Coronary artery (tissue), 2 donors: ENCODE measurements around the gene GGA3.

Experiments
- DNase-seq: peaks from one replicate; pipeline ENCODE4 v3.0.0-alpha.2; 2017; ENCODE audit warnings: low spot score
- H3K27ac ChIP-seq, 2 donors: fragments of 200-600 bp; sonication (generic); one replicate each; pipeline ENCODE4 v1.5.1; 2016 to 2019
- H3K4me3 ChIP-seq: fragments of 200-600 bp; sonication (generic); 2 replicates; pipeline ENCODE4 v1.5.1; 2016; ENCODE audit warnings: mild to moderate bottlenecking, moderate library complexity
- CTCF ChIP-seq: fragments of 200-600 bp; sonication (generic); IDR thresholded peaks from one replicate; pipeline ENCODE4 v1.5.1; 2019; ENCODE audit warnings: antibody characterized with exemption

GGA3 gene

DNA sequence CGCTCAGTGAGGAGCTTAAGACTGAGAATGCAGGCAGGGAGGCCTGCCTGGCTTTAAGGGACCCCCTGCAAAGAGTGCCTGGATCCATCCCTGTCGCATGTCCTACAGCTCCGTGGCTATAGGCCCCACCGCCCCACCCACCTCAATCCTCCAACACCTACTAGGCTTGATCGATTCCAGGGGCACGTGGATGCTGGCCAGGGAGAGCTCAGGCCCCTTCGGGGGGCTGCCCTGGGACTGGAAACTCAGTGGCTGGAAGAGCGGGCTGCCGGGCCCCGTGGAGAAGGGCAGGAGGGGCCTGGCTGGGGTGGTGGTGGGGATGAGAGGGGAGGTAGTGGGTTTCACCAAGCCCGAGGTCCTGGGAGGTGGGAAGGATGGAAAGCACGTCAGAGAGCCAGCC lies 22.2 kb downstream of the GGA3 start:
- TF ChIP-seq CTCF, result no peak
- H3K27ac ChIP-seq, result peak overlapping the region in 1 of 2 donors; percentile 35
- no peak overlapping the region for H3K4me3 ChIP-seq
- DNase-seq, result no peak

DNA sequence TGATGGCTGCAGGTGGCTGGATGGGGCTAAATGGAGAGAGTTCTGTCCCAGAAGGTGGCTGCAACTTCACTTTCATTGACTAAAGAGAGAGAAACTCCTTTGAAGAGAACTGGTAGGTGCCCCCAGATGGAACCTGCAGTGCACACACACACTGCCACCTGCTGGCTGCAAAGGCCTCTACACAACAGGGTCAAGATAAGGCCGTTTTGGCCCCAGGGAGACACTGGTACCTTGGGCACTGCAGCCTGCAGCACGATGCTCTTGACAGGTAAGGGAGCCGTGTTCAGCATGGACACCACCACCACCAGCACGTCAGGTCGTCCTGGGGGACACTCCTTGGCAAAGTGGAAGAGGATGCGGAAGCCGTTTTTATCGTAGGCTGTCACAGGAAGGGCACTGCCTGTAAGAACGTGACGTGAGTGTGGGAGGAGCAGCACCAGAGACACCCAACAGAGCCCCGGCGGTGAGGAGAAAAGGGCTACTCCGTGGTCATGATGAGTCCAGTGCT lies 22.7 kb downstream of the GGA3 start:
- peak; percentile 68 for TF ChIP-seq CTCF
- Histone ChIP-seq H3K4me3 (no peak overlapping the region), H3K27ac (peak overlapping the region in 1 of 2 donors; percentile 35)
- DNase-seq, result no peak

DNA sequence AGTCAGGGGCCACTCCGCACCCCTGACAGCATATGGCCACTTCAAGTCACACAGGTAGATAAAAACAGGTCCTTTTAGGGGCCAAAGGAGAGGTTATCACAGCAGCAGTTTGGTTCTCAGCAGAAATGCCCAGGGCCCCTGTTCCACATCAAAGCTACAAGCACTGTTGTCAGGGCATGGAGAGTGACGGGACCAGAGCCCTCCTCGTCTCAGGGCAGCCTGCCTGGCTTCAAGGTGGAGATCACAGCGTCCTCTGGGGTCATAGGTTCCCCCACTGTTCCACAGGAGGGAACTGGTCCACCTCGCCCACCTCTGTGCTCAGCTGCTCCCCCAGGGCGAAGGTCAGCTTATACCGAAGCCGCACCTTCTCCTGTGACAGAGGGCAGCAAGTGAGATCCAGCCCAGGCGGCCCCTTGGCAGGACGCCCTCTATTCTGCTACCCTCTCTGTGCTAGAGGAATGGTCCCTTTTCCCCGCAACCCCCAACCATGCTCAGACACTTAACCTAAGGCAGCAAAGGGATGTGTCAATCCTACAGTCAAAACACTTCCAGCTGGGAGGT lies 23.3 kb downstream of the GGA3 start:
- no peak for TF ChIP-seq CTCF
- peak overlapping the region in 1 of 2 donors; percentile 9 for H3K27ac ChIP-seq
- no peak for DNase-seq
- H3K4me3 ChIP-seq, result no peak overlapping the region

- DNase-seq, result no peak
- Histone ChIP-seq H3K4me3 (no peak overlapping the region), H3K27ac (peak overlapping the region in 1 of 2 donors; percentile 10)
- no peak for TF ChIP-seq CTCF
These were observed 24.0 kb downstream of the GGA3 start for GRCh38 chr17:75237100-75238014.

DNA sequence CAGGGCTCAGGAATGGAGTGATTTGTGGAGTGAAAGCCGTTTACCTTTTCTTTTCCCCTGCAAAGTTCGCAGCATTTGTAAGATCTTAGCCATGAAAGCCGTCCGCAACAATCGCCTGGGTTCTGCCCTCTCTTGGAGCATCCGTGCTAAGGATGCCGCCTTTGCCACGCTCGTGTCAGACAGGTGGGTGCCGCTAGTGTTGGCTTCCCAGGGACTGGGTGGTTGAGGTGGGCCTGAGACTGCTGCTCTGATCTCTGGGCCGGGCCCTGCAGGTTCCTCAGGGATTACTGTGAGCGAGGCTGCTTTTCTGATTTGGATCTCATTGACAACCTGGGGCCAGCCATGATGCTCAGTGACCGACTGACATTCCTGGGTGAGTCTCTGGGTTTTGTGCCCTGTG lies 28.6 kb downstream of the GGA3 start:
- H3K4me3 ChIP-seq, result no peak overlapping the region
- no peak overlapping the region for H3K27ac ChIP-seq
- TF ChIP-seq CTCF, result no peak
- DNase-seq, result no peak

DNA sequence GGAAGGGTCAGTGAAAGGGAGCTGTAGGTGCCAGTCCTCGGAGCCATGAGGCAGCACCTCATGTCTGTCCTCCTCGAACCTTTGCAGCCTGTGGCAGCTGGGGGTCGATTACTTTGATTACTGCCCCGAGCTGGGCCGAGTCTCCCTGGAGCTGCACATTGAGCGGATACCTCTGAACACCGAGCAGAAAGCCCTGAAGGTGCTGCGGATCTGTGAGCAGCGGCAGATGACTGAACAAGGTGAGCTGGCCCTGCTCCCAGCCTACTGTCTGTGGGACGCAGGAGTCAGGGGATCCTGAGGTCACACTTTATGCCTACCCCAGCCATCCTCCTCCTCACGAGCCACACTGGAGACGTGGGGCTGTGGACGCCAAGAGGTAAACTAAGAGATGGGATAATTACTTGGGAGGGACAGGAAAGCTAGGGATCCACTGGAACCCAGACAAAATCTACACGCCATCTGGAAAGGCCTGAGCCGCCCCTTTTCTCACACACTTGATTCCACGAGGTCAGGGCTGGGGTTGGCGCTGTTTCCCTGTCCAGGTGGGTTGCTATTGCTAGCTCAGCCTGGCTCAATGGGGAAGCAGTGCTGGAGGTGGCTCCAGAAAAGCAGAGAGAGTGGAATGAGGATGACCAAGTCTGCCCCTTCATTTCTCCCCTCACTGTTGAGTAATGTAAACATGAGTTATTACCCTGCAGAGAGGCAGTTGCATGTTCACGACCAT lies 29.5 kb downstream of the GGA3 start:
- TF ChIP-seq CTCF, result no peak
- DNase-seq, result no peak
- H3K27ac ChIP-seq, result no peak overlapping the region
- no peak overlapping the region for H3K4me3 ChIP-seq
